GM18909 (cell line): ENCODE results near the gene ARHGAP15.
"Not testable (repeated sequence)": the region's sequence is repeated elsewhere in the genome, so short reads cannot be mapped to it uniquely, and the experiment has no call there.

ENCODE experiments used
- ATAC-seq: cut with Tn5 transposase; IDR thresholded peaks from one replicate; pipeline ENCODE4 v1.9.1; 2021; ENCODE audit warnings: mild to moderate bottlenecking; ENCODE audit not compliant: unreplicated experiment, poor library complexity

Gene ARHGAP15

DNA sequence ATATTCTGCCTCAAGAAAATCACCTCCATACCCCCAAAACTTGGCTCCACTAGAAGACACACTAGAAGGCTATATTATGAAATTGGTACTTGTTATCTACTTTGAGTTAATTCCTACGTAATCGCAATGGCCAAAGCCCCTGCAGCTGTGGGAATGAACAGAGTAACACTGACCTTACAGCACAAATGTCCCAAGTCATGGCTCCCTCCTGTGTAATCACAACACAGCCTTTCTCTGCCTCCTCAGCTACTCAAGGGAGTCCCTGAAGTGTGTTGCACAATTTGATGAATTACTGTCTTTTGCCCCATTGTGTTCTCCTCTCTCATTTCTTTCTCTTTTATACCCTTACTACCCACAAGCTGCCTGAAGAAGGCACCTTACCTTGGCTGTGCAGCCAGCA, 375.2 kb downstream of the ARHGAP15 start:
- ATAC-seq: no peak

DNA sequence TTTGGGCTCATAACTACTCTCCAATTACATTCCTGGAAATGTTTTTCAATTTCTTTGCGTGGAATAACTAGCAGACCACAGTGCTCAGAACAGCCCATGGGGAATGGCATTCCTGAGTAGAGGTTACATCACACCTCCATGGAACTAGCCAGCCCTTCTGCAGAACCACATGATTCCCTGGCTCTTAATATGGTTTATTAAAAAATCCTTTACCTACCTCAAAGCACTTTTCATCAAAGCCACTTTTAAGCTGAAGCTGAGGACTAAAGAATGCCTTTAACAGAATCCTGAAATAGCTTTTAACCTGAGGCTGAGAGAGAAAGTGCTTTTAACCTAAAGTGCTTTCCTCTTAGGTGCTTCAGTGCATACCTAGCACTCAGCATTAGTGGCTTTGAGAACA, 376.3 kb downstream of the ARHGAP15 start:
- ATAC-seq: no peak

DNA sequence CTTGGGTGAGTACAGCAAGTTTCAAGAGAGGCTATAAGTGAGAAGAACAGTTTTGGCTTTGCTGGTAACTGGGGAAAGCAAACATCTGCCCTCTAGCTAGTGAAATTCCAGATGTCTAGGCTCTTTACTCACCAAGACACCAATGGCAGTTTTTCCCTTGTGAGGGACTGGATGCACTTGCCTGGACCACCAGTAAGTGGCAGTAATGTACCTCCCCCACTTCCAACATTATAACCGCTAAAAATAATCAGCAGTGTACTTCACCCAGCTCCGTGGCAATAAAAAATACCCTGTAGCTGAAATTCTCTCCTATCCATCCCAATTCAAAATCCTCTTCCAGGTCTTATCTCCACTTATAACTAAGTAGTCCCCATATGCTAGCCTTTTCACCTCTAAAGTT, 383.9 kb downstream of the ARHGAP15 start:
- ATAC-seq: peak; percentile 73

DNA sequence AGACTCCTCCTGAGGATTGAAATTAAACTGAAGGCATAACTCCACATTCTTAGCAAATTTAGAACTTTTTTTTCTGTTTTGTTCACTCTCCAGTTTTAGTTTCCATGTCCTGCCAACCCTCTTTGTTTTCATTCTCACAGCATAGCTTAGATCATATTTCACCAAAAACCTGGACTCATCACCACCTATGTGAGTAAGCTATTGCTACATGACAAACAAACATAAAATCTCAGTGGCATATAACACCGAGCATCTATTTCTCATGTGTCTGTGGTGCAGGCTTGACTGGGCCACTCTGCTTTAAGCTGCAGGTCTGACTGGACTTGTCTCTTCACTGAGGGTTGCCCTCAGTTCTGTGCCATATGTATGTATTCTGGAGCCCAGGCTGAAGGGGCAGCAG, 385.2 kb downstream of the ARHGAP15 start:
- no peak for ATAC-seq

DNA sequence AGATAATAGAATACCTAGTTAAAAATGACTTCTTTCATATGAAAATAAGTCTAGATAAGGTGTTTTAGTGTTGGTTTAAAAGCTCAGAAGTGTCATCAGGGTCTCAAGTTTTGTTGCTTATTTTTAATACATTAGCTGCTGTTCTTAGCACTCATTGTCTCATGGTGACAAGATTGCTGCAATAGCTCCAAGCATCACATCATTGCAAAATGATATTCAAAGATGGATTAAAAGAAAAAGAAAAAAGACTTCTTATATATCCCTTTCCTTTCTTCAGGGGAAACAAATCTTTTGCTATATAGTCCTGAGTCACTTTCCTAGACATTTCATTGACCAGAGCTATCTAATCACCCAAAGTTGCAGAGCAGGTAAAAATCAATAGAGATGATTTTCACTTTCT, 386.1 kb downstream of the ARHGAP15 start:
- ATAC-seq: no peak

DNA sequence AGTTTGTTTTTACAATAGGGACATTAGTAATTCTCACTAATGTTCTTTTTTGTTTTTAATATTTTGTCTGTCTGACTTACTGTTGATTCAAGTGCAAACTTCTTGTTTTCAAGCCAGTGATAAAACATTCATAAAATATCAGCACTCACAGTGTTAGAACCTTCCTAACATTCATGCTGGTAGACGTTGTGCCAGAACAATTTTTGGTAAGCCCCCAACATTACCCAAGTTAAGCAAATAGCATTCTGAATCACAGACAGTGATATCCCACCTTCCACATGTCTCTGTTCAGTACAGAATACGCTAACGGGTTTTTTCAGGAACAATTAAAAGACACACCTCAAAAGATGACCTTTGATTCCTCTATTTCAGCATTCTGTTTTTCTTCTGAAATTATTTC, 390.3 kb downstream of the ARHGAP15 start:
- no peak for ATAC-seq

DNA sequence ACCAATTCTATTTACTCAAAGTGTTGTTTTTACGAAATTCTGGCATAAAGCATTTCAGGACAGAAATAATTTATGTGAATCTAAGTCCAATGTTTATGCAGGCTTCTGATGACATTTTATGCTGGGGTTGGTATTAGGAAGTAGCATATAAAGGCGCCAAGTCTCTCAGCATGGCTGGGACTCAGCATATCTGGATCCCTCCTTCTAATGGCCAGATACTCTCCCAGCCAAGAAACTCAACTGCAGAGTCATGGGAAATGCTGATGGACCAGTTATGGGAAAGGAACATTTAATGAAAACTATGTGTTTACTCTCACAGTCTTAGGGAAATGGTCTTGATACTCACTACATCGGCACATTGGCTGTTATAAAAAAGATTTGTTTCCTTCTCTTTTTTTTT, 392.2 kb downstream of the ARHGAP15 start:
- no peak for ATAC-seq

DNA sequence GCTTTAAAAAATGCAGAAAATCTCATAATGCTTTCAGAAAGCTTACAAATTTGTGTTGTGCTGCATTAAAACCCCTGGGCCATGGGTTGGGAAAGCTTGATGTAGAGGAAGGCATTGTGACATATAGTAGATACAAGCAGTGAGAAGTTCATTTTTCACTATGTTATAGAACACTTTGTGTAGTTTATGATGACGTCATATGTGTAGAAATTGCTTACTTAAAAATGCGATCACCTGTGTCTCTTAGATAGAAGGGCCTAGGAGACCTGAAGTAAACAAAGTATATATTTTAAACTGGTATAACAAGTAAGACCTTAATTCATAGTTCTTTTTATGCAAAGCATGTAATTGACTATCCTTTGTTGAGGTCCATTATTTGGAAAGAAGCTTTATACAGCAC, 393.5 kb downstream of the ARHGAP15 start:
- no peak for ATAC-seq

DNA sequence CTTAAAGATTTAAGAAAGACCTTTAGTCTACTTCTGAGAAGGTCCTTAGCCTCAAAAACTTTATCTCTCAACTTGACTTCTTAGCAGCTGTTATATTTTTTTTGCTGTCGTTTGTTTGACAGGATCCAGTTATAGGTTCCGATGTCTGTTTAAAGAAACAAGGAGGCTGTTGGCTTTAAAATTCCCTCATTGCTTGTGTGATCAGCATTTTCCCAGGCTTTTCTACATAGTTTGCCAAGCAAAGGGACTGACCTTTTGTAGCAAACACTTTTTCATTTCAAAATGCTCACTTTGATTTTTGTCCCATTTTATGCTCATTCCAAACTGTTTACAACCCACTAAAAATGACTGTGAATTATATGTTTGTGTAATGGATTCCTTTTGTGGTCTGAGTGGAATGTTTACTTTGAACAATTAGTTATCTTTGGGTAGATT, 394.9 kb downstream of the ARHGAP15 start:
- ATAC-seq: no peak

DNA sequence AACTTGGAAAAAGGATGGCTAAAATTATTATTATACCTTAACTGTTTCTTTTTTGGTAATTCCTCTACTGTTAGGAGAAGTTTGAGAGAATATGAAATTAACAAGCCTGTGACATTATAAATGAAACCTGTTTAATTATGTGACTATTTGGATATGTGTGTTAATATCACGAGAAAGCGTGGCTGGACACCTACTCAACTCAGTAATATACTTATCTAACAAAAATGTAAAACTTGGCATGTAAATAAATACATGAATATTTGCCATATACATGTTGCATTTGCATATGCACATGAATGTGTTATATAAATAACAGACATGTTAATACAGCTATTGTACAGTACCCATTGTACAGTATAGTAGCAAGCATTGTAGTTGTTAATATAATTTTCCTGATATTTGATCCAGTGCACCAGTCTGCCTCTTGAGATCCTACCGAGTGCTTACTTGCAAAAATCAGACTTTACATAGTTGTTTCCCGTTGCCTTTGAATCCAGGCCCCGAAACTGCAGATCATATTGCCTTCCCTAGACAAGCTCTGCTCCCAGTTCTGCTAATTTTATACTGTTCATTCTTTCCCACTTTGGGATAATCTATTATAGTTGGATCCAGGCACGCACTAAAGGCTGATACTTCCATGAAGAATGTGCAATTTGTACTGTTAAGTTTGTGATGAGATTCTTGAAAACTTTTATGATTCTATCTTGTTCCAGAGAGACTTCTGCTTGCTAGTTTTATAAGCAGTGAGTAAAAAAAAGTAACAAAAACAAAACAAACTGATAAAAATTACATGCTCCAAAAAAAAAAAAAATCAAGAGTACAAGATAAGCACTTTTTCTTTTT, 395.6 kb downstream of the ARHGAP15 start:
- ATAC-seq: no peak

DNA sequence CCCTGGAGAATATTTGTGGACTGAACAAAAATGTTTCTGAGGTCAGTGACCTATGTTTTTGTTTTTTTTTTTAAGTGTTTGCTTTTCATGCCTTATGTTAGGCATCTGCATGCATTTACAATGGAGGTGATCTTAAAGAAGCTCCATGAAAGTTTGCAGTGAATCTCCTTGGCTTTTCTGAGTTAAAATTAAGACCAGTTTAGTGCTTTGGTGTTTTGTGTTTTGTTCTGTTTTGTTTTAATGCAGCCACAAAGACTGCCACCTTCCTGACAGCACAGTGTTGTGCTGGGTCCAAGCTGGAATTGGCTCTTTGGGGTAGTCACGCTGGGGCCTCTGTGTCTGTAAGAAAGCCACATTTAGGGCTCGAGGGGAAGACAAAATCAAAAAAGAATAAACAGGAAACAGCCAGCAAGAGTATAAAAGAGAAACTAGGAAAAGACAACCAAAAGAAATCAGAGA, 396.2 kb downstream of the ARHGAP15 start:
- no peak for ATAC-seq

DNA sequence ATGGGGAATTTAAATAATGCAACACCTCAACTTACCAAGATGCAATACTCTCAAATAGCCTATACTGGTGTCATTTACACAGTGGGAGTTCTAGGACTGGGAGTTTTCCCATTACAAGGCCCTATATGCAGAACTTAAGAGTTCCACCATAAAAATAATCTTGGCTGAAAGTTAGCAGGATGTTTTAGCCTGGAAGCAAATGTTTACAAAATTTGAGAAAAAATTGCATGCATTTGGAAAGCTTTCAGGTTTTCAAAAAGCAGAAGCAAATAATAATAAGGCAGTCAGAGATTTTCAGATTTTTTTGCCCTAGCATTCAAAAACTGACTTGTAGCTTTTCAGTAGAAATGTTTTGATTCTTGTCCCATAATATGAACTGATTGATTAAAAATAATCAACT, 397.3 kb downstream of the ARHGAP15 start:
- no peak for ATAC-seq

DNA sequence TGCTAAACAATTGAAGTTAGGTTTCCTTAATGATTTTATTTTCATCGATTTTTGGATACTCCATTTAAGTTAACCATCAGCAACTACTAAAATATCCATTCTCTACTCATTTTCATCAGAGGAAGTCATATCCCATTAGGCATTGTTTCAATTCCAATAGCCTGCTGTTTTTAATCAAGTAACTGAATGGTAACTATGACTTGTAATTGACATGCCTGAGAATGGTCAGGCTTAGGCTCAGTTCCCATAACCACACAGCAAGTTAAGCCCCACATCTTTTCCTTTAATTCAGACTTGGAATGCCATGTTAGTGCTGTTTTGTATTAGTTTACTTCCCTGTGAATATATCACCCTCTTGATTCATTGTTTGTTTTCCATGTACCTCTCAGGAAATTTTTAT, 398.8 kb downstream of the ARHGAP15 start:
- ATAC-seq: no peak

DNA sequence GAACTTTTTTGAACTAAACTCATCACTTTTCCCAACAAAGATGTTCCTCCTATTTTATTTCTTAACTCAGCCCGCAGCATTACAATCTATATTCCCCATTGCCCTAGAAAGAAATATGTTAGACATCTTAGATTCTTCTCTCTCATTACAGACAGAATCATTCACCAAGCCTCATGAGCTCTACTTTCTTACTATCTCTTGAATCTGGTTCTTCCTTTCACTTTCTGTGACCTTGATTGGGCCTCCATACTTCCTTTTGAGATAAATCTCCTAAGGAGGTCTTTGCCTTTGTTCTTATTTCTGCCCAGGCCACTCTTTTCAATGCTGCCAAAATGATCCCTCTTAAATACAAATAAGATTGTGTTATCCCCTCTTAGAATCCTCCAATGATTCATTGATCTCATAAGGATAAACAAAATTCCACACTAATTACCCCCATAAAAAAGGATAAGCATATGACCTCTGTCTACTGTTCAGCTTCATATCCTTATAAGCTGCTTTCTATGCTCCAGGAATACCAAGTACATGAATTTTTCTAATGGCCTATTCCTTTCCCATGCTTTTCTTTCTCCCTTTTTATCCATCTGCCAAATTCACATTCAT, 400.0 kb downstream of the ARHGAP15 start:
- ATAC-seq: no peak

DNA sequence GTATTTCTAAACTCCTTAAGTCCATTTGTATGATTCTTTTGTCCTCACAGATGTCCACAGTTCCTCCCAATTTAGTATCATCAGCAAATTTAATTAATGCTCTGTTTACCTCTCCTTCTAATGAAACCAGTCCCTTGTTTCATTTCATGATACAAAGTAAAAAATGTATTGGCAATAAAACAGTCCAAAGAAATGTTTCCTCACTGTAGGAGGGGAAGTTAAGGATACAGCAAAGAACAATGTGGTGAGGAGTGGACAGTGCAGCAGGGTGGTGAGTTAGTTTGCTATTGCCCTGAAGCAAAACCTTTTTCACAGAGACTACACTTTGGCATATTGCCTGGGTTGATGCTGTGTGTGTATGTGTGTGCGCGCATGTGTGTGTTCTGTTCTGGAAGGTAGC, 401.5 kb downstream of the ARHGAP15 start:
- ATAC-seq: no peak

DNA sequence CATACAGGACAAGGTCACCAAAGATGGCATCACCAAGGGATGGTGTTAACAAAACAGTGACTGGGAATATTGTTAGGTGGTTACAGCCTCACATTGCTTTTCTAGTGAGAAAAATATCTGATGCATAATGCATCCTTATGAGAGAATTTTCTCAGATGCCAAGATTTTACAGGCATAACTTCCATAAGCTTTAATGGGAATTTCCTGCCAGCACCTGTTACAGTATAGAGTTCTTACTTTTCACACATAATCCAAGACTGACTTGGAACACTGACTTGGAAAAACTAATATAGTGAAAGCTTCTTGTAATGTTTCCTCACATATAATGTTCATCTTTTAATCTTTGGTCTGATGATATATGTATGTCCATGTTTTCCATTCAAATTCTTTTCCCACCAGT, 402.8 kb downstream of the ARHGAP15 start:
- ATAC-seq: no peak

DNA sequence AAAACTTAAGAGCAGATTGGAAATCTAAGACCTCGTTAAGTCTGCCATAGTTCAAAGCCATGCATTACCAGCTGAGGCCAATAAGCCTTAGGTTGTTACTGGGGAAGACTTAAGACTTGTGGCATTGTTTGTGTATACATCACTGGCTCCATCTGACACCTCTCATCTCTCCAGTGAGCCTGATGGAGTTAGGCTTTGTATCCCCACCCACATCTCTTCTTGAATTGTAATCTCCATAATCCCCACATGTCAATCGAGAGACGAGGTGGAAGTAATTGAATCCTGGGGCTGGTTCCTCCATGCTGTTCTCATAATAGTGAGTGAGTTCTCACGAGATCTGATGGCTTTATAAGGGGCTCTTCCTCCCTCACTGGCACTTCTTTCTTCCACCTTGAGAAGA, 404.6 kb downstream of the ARHGAP15 start:
- ATAC-seq: no peak

DNA sequence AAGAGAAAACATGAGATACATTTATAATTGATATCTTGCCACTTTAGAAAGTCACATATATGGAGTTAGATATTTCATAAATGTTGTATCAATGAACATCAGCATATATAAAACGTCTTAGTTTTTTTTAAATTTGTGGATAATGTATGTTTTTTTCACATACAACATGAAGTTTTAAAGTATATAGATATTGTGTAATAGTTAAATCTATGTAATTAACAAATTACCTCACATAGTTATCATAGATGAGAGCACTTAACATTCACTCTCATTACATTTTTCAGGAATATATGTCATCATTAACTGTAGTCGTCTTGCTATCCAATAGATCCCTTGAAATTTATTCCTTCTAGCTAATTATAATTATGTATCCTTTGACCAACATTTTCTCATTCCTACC, 406.6 kb downstream of the ARHGAP15 start:
- ATAC-seq: no peak

DNA sequence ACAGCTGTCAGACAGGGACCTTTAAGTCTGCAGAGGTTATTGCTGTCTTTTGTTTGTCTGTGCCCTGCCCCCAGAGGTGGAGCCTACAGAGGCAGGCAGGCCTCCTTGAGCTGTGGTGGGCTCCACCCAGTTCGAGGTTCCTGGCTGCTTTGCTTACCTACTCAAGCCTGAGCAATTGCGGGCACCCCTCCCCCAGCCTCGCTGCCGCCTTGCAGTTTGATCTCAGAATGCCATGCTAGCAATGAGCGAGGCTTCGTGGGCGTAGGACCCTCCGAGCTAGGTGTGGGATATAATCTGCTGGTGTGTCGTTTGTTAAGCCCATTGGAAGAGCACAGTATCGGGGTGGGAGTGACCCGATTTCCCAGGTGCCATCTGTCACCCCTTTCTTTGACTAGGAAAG, 412.7 kb downstream of the ARHGAP15 start:
- not testable (repeated sequence) for ATAC-seq

DNA sequence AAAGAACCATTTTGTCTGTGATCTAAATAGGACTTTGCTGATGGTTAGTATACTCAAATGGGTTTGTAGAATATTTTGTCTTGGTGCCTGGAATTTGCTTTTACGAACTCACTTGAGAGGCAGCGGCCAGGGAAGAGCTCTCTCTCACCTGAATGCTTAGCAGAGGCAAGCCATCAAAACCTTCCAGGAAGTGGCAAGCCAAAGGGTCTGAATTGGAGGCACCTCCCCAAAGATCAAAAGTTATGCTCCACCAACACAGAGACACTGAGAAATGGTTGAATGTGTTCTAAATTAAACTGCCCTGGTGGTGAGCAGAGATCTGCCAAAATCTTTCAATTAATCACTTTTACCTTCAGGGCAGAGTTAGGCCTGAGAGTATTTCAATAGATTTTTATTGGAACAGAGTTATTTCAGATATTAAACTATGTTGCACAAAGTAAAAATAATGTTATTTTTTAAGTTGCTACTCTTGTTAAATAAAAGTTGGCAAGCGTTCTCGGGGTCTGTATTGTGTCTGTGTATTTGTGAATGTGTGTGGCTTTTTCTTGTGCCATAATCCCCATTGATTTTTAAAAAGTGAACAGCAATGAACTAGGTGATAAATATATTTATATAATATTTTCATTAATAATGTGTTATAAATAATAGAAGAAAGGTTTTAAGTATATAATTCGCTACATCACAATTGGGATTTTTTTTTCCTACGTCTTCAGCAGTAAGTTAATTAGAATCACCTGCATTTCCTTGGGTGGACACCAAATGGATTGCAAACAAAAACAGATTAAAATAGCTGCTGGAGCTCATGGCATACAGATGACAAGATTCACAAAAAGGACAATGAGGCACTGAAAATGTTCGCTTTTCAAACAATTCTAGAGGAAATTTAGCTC, 416.1 kb downstream of the ARHGAP15 start:
- no peak for ATAC-seq

DNA sequence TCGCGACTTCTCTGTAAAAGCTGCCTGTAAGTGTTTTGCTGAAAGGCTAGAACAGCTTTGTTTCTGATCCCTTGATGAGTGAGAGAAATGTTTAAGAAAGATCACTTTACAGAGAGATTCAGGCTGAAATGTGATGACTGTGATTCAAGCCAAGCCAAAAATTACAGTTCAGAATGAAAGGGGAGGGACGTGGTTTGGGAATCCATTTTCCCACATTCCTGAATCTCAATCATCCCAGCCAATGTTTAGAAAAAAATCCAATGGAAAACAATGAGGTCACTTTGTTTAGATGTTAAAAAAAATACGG, 416.7 kb downstream of the ARHGAP15 start:
- no peak for ATAC-seq
